CD14-positive monocyte (primary cell): ENCODE data around the gene SLC13A4. TPM values are rescaled to one million over a fixed set of nuclear protein-coding genes. Genes with fewer than 3 reads are reported as not detected.

Source experiments
- DNase-seq, 3 donors: peaks; one replicate each; pipeline ENCODE4 v3.0.0-alpha.2; 2011 to 2022
- H2AFZ ChIP-seq: 2 replicates; pipeline ENCODE4 v1.6.0; 2012; ENCODE audit warnings: mild to moderate bottlenecking, low read depth, low read length, inconsistent platforms; ENCODE audit not compliant: insufficient read depth, poor library complexity, severe bottlenecking
- H3K27ac ChIP-seq, 2 donors: 1 replicate in 1 of 2; 2 replicates in 1 of 2; pipeline ENCODE4 v1.5.1; 2012 to 2013; ENCODE audit warnings: low read length in 2 of 2, control low read depth in 1 of 2, inconsistent platforms in 1 of 2, low read depth in 1 of 2, mild to moderate bottlenecking in 1 of 2
- H3K27me3 ChIP-seq, 2 donors: one replicate each; pipeline versions ENCODE4 v1.6.0 to v1.6.1; 2011 to 2013; ENCODE audit warnings: low read length in 2 of 2; ENCODE audit not compliant: control insufficient read depth in 2 of 2, insufficient read depth in 2 of 2
- H3K36me3 ChIP-seq, 2 donors: replicated peaks in 1 of 2; 1 replicate in 1 of 2; 2 replicates in 1 of 2; pipeline versions ENCODE4 v1.5.1 to v1.6.1; 2012 to 2013; ENCODE audit warnings: low read length in 2 of 2, control low read depth in 1 of 2, inconsistent platforms in 1 of 2, mild to moderate bottlenecking in 1 of 2; ENCODE audit not compliant: insufficient read depth in 2 of 2, control insufficient read depth in 1 of 2
- H3K4me1 ChIP-seq, 2 donors: 1 replicate in 1 of 2; 2 replicates in 1 of 2; pipeline versions ENCODE4 v1.5.1 to v1.6.1; 2012 to 2013; ENCODE audit warnings: low read length in 2 of 2, control low read depth in 1 of 2, inconsistent platforms in 1 of 2, mild to moderate bottlenecking in 1 of 2, moderate library complexity in 1 of 2; ENCODE audit not compliant: insufficient read depth in 2 of 2, control insufficient read depth in 1 of 2
- H3K4me2 ChIP-seq: replicated peaks from 2 replicates; pipeline ENCODE3; 2012; ENCODE audit warnings: low read length, moderate library complexity, mild to moderate bottlenecking; ENCODE audit not compliant: poor library complexity, severe bottlenecking; ENCODE audit errors: extremely low read depth
- H3K4me3 ChIP-seq, 3 experiments: fragments of 200-600 bp in 1 of 3; sonication (generic) in 1 of 3; replicated peaks in 1 of 3; 1 replicate in 2 of 3; 2 replicates in 1 of 3; pipeline ENCODE4 v1.5.1; 2011 to 2013; ENCODE audit warnings: low read length in 3 of 3, mild to moderate bottlenecking in 3 of 3, control low read depth in 2 of 3, low read depth in 2 of 3, inconsistent platforms in 1 of 3, moderate library complexity in 1 of 3
- H3K79me2 ChIP-seq: 2 replicates; pipeline ENCODE4 v1.6.0; 2012; ENCODE audit warnings: mild to moderate bottlenecking, control low read depth, inconsistent platforms, low read length, moderate library complexity; ENCODE audit not compliant: insufficient read depth
- H3K9ac ChIP-seq: 2 replicates; pipeline ENCODE4 v1.6.0; 2017; ENCODE audit warnings: low read length, mild to moderate bottlenecking; ENCODE audit not compliant: insufficient read depth, poor library complexity, severe bottlenecking
- H3K9me3 ChIP-seq, 2 donors: replicated peaks in 1 of 2; 1 replicate in 1 of 2; 2 replicates in 1 of 2; pipeline versions ENCODE4 v1.5.1 to v1.6.1; 2012 to 2013; ENCODE audit warnings: low read length in 2 of 2, control low read depth in 1 of 2; ENCODE audit not compliant: control insufficient read depth in 1 of 2, insufficient read depth in 1 of 2
- H4K20me1 ChIP-seq: 2 replicates; pipeline ENCODE4 v1.6.0; 2012; ENCODE audit warnings: mild to moderate bottlenecking, low read length, control low read depth, moderate library complexity; ENCODE audit not compliant: insufficient read depth
- H3K27ac Mint-ChIP-seq, 7 donors: one replicate each; pipeline ENCODE4 v1.8.0; 2020; ENCODE audit warnings: mild to moderate bottlenecking in 7 of 7, mixed read lengths in 7 of 7, moderate library complexity in 6 of 7, inconsistent platforms in 2 of 7
- H3K27me3 Mint-ChIP-seq, 3 donors: one replicate each; pipeline ENCODE4 v1.8.0; 2021 to 2022; ENCODE audit warnings: low read depth in 3 of 3, mild to moderate bottlenecking in 3 of 3, mixed read lengths in 3 of 3, moderate library complexity in 3 of 3, inconsistent platforms in 1 of 3
- H3K36me3 Mint-ChIP-seq, 2 donors: one replicate each; pipeline ENCODE4 v1.8.0; 2020; ENCODE audit warnings: mixed read lengths in 2 of 2, inconsistent platforms in 1 of 2, mild to moderate bottlenecking in 1 of 2
- H3K4me1 Mint-ChIP-seq: one replicate; pipeline ENCODE4 v1.8.0; 2020; ENCODE audit warnings: mild to moderate bottlenecking, mixed read lengths
- H3K4me3 Mint-ChIP-seq, 2 donors: one replicate each; pipeline ENCODE4 v1.8.0; 2020; ENCODE audit warnings: mild to moderate bottlenecking in 2 of 2, mixed read lengths in 2 of 2, moderate library complexity in 1 of 2
- H3K9me3 Mint-ChIP-seq, 7 donors: one replicate each; pipeline ENCODE4 v1.8.0; 2020 to 2022; ENCODE audit warnings: mixed read lengths in 7 of 7, mild to moderate bottlenecking in 6 of 7, moderate library complexity in 6 of 7, inconsistent platforms in 2 of 7
- WGBS: methylation state at CpG from one replicate; pipeline ENCODE4 v1.1.5; 2013; ENCODE audit warnings: missing lambda C conversion rate; ENCODE audit not compliant: insufficient coverage; 5-methylcytosine and 5-hydroxymethylcytosine counted together
- intact Hi-C, 2 donors: fragments of 100-400 bp; cut with micrococcal nuclease; formaldehyde crosslinking; loops; one replicate each; pipeline versions ENCODE4 v1.15.0 to v1.15.1; 2023
- polyA plus RNA-seq, 3 donors: library from polyadenylated mRNA; depleted of rRNA in 1 of 3; unstranded in 2 of 3; stranded (reverse) in 1 of 3; fragments of 300-500 nt in 2 of 3; fragments of >200 nt in 1 of 3; fragmentation: Illumina TruSeq in 2 of 3; gene quantifications; 1 replicate in 2 of 3; 2 replicates in 1 of 3; pipeline ENCODE4 v1.2.3, GENCODE V29; 2012 to 2021
- TF ChIP-seq, protein P1 (sequence below): fragments of 200-600 bp; IDR thresholded peaks from one replicate; pipeline ENCODE4 v1.8.0; 2022; ENCODE audit warnings: antibody characterized with exemption, mild to moderate bottlenecking

The SLC13A4 gene
- polyA plus RNA-seq, 3 donors: not detected

DNA sequence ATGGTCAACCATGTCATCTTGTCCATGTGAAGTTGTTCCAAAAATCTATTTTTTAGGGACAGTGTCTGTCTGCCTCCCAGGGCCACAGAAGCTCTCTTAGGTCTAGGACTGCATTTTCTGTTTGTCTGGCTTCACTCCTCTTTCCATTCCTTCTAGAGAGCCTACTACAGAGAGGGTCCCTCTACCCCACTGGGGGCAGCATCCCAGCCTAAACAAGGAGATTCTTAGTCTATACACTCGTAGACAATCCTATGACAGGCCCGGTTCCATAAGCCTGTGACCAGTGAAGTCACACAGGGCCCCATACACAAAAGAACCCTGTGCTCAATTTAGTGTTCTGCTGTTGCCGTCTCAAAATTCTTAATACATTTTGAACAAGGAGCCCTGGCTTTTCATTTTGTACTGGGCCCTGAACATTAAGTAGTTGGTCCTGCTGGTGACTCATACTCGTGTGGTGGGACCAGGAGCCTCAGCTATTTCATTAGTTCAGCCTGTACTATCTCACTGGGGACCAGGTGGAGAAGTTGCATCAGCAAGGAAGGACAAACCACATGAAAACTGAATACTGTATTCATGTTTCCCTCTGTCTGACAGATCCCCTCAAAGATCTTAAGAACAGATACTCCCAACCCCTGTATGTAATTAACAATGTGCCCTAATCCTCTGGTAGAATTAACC is 44.1 kb upstream of the SLC13A4 start:
- Histone ChIP-seq H3K27me3 (no peaks in the 10 kb centered on the region), H2AFZ (no peak overlapping the region), H3K4me2 (no peak overlapping the region), H3K79me2 (no peaks in the 10 kb centered on the region), H3K4me3 (no peak overlapping the region), H3K9ac (no peak overlapping the region), H4K20me1 (no peaks in the 10 kb centered on the region), H3K27ac (no peak overlapping the region), H3K36me3 (no peaks in the 10 kb centered on the region), H3K9me3 (no peaks in the 10 kb centered on the region), H3K4me1 (no peaks in the 10 kb centered on the region)
- DNase-seq: no peak
- intact Hi-C loops: no loop called here
- WGBS: 78% methylated on average over 4 of the region's 4 CpGs
- H3K4me1 Mint-ChIP-seq: no peaks in the 10 kb centered on the region
- TF ChIP-seq, protein P1, sequence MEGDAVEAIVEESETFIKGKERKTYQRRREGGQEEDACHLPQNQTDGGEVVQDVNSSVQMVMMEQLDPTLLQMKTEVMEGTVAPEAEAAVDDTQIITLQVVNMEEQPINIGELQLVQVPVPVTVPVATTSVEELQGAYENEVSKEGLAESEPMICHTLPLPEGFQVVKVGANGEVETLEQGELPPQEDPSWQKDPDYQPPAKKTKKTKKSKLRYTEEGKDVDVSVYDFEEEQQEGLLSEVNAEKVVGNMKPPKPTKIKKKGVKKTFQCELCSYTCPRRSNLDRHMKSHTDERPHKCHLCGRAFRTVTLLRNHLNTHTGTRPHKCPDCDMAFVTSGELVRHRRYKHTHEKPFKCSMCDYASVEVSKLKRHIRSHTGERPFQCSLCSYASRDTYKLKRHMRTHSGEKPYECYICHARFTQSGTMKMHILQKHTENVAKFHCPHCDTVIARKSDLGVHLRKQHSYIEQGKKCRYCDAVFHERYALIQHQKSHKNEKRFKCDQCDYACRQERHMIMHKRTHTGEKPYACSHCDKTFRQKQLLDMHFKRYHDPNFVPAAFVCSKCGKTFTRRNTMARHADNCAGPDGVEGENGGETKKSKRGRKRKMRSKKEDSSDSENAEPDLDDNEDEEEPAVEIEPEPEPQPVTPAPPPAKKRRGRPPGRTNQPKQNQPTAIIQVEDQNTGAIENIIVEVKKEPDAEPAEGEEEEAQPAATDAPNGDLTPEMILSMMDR: no peak
- H3K27ac Mint-ChIP-seq: peak overlapping the region in 1 of 7 donors; percentile 41
- H3K9me3 Mint-ChIP-seq: peaks cover 0 to 1% (median 0%) of the 10 kb centered on the region in 7 donors
- H3K36me3 Mint-ChIP-seq: no peaks in the 10 kb centered on the region
- H3K4me3 Mint-ChIP-seq: no peak overlapping the region
- peaks cover 0 to 5% (median 0%) of the 10 kb centered on the region in 3 donors for H3K27me3 Mint-ChIP-seq

DNA sequence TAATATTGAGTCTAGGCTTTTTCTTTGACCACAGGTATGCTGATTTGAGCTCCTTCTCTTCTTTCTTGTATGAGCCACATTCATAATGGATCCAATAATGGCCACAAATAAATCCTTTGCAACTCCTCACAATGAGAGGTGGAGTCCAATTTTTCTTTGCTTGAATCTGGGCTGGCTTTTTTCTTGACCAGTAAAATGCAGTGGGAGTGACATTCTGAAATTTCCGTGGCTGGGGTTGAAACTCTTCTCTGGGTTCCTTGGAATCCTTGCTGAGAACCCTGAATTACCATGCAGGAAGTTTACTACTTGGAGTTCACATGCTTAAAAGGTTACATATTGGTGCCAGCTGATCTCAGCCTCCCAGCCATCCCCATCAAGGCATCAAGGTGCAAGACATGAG is 43.1 kb upstream of the SLC13A4 start:
- H3K4me1 ChIP-seq: no peaks in the 10 kb centered on the region
- no peaks in the 10 kb centered on the region for H3K9me3 ChIP-seq
- H3K27me3 Mint-ChIP-seq: peaks cover 2 to 5% (median 3%) of the 10 kb centered on the region in 3 donors
- TF ChIP-seq, protein P1: no peak
- no peak overlapping the region for H3K9ac ChIP-seq
- H3K9me3 Mint-ChIP-seq: no peaks in the 10 kb centered on the region
- H3K36me3 Mint-ChIP-seq: no peaks in the 10 kb centered on the region
- 88% methylated on average over 1 of the region's 1 CpG for WGBS
- no peak overlapping the region for H3K4me2 ChIP-seq
- no peaks in the 10 kb centered on the region for H3K79me2 ChIP-seq
- no peaks in the 10 kb centered on the region for H4K20me1 ChIP-seq
- no peak overlapping the region for H3K4me3 ChIP-seq
- H3K27ac ChIP-seq: no peak overlapping the region
- no peaks in the 10 kb centered on the region for H3K4me1 Mint-ChIP-seq
- H3K4me3 Mint-ChIP-seq: no peak overlapping the region
- no peak for DNase-seq
- H3K36me3 ChIP-seq: no peaks in the 10 kb centered on the region
- no peaks in the 10 kb centered on the region for H3K27me3 ChIP-seq
- no peak overlapping the region for H3K27ac Mint-ChIP-seq
- no peak overlapping the region for H2AFZ ChIP-seq
- intact Hi-C loops: no loop called here
